Mucosa of rectum (tissue), 2 donors: ENCODE results near the gene KCNH5.

Experiments
- H3K27ac ChIP-seq, 2 donors: one replicate each; pipeline ENCODE4 v1.7.0; 2013; ENCODE audit warnings: inconsistent platforms in 2 of 2, low read depth in 2 of 2, low read length in 2 of 2
- H3K27me3 ChIP-seq, 2 donors: one replicate each; pipeline ENCODE4 v1.7.0; 2013; ENCODE audit warnings: low read length in 2 of 2; ENCODE audit not compliant: control insufficient read depth in 2 of 2, insufficient read depth in 2 of 2
- H3K36me3 ChIP-seq, 2 donors: one replicate each; pipeline ENCODE4 v1.7.0; 2013; ENCODE audit warnings: low read length in 2 of 2; ENCODE audit not compliant: control insufficient read depth in 2 of 2, insufficient read depth in 2 of 2
- H3K4me1 ChIP-seq, 2 donors: one replicate each; pipeline ENCODE4 v1.7.0; 2013; ENCODE audit warnings: low read length in 2 of 2, mild to moderate bottlenecking in 1 of 2; ENCODE audit not compliant: control insufficient read depth in 2 of 2, insufficient read depth in 2 of 2
- H3K4me3 ChIP-seq, 2 donors: one replicate each; pipeline ENCODE4 v1.7.0; 2013; ENCODE audit warnings: low read length in 2 of 2
- H3K9ac ChIP-seq, 2 donors: one replicate each; pipeline ENCODE4 v1.7.0; 2013; ENCODE audit warnings: low read length in 2 of 2, low read depth in 1 of 2, mild to moderate bottlenecking in 1 of 2
- H3K9me3 ChIP-seq, 2 donors: one replicate each; pipeline ENCODE4 v1.7.0; 2013; ENCODE audit warnings: low read length in 2 of 2; ENCODE audit not compliant: control insufficient read depth in 2 of 2
- donor health status: healthy.
- donor health status: Normal muscosa, but diverticular disease.

KCNH5 gene

GRCh38 chr14:63045234-63045611 lies at the start of gene KCNH5:
TSS of gene KCNH5 (minus strand) at chr14:63045458. CDS start at chr14:63045186, 272 bp downstream.
- peaks cover 0 to 10% of the 10 kb centered on the region in 2 donors for H3K27me3 ChIP-seq
- H3K9me3 ChIP-seq = no peaks in the 10 kb centered on the region
- H3K4me3 ChIP-seq = no peak within 1 kb of the TSS
- no peaks in the 10 kb centered on the region for H3K4me1 ChIP-seq
- H3K27ac ChIP-seq = no peak within 1 kb of the TSS
- no peaks in the 10 kb centered on the region for H3K36me3 ChIP-seq
- no peak within 1 kb of the TSS for H3K9ac ChIP-seq

- Histone ChIP-seq H3K27me3 (no peaks in the 10 kb centered on the region), H3K4me1 (no peaks in the 10 kb centered on the region), H3K9ac (no peak overlapping the region), H3K27ac (no peak overlapping the region), H3K9me3 (no peaks in the 10 kb centered on the region), H3K36me3 (no peaks in the 10 kb centered on the region), H3K4me3 (no peak overlapping the region)
These were observed 46.2 kb upstream of the KCNH5 start for GRCh38 chr14:63091394-63091996.

GRCh38 chr14:63088865-63089264 lies 43.6 kb upstream of the KCNH5 start:
- Histone ChIP-seq H3K4me1 (no peaks in the 10 kb centered on the region), H3K27ac (no peak overlapping the region), H3K9ac (no peak overlapping the region), H3K27me3 (no peaks in the 10 kb centered on the region), H3K9me3 (no peaks in the 10 kb centered on the region), H3K4me3 (no peak overlapping the region), H3K36me3 (no peaks in the 10 kb centered on the region)

GRCh38 chr14:63078569-63078968 lies 33.3 kb upstream of the KCNH5 start:
- Histone ChIP-seq H3K9ac (no peak overlapping the region), H3K4me1 (no peaks in the 10 kb centered on the region), H3K27ac (no peak overlapping the region), H3K4me3 (no peak overlapping the region), H3K9me3 (no peaks in the 10 kb centered on the region), H3K27me3 (no peaks in the 10 kb centered on the region), H3K36me3 (no peaks in the 10 kb centered on the region)

- H3K9ac ChIP-seq = no peak overlapping the region
- H3K9me3 ChIP-seq = no peaks in the 10 kb centered on the region
- no peaks in the 10 kb centered on the region for H3K4me1 ChIP-seq
- no peaks in the 10 kb centered on the region for H3K27me3 ChIP-seq
- no peak overlapping the region for H3K27ac ChIP-seq
- no peak overlapping the region for H3K4me3 ChIP-seq
- no peaks in the 10 kb centered on the region for H3K36me3 ChIP-seq
These were observed 31.2 kb upstream of the KCNH5 start for GRCh38 chr14:63076488-63076887.

- Histone ChIP-seq H3K4me1 (no peaks in the 10 kb centered on the region), H3K36me3 (no peaks in the 10 kb centered on the region), H3K27me3 (no peaks in the 10 kb centered on the region)
These were observed 10.4 kb upstream of the KCNH5 start for GRCh38 chr14:63055631-63056030.

GRCh38 chr14:63051992-63052391 lies 6.7 kb upstream of the KCNH5 start:
- Histone ChIP-seq H3K4me3 (no peak overlapping the region), H3K9me3 (no peaks in the 10 kb centered on the region), H3K9ac (no peak overlapping the region), H3K36me3 (no peaks in the 10 kb centered on the region), H3K4me1 (no peaks in the 10 kb centered on the region), H3K27ac (no peak overlapping the region), H3K27me3 (no peaks in the 10 kb centered on the region)

More at GRCh38 chr14:63055631-63056030, 10.4 kb upstream of the KCNH5 start:
- Histone ChIP-seq H3K4me3 (no peak overlapping the region), H3K9ac (no peak overlapping the region), H3K27ac (no peak overlapping the region), H3K9me3 (no peaks in the 10 kb centered on the region)

- no peak overlapping the region for H3K27ac ChIP-seq
- no peak overlapping the region for H3K9ac ChIP-seq
- no peaks in the 10 kb centered on the region for H3K36me3 ChIP-seq
- H3K4me1 ChIP-seq = no peaks in the 10 kb centered on the region
- peaks cover 0 to 2% of the 10 kb centered on the region in 2 donors for H3K27me3 ChIP-seq
- H3K4me3 ChIP-seq = no peak overlapping the region
- H3K9me3 ChIP-seq = no peaks in the 10 kb centered on the region
These were observed 6.0 kb upstream of the KCNH5 start for GRCh38 chr14:63051301-63051700.

- no peak overlapping the region for H3K27ac ChIP-seq
- H3K27me3 ChIP-seq = peaks cover 0 to 4% of the 10 kb centered on the region in 2 donors
- no peaks in the 10 kb centered on the region for H3K9me3 ChIP-seq
- no peaks in the 10 kb centered on the region for H3K36me3 ChIP-seq
- no peaks in the 10 kb centered on the region for H3K4me1 ChIP-seq
- no peak overlapping the region for H3K9ac ChIP-seq
- H3K4me3 ChIP-seq = no peak overlapping the region
These were observed 5.4 kb upstream of the KCNH5 start for GRCh38 chr14:63050694-63051093.

- Histone ChIP-seq H3K4me3 (no peak overlapping the region), H3K36me3 (no peaks in the 10 kb centered on the region), H3K4me1 (no peaks in the 10 kb centered on the region), H3K9me3 (no peaks in the 10 kb centered on the region), H3K27ac (no peak overlapping the region), H3K9ac (no peak overlapping the region), H3K27me3 (peaks cover 0 to 10% of the 10 kb centered on the region in 2 donors)
These were observed 1.3 kb upstream of the KCNH5 start for GRCh38 chr14:63046339-63047268.
